ENCODE results near the gene HTRA2.

- TF ChIP-seq CTCF (IDR thresholded peaks at IDR 0.05; ENCODE audit: borderline replicate concordance, extremely low read depth, low read length, poor library complexity, severe bottlenecking): no peak
- TF ChIP-seq EZH2 (IDR thresholded peaks at IDR 0.05; ENCODE audit: borderline replicate concordance, low read depth, low read length, severe bottlenecking): no peak
Observed at GRCh38 chr2:74572178-74572925, 42.6 kb downstream of the HTRA2 start.

All from DND-41 (cell line).